ENCODE measurements around the gene NT5E. TPM values are rescaled to one million over a fixed set of nuclear protein-coding genes. Genes with fewer than 3 reads are reported as not detected.

NT5E gene
- total and polyA plus RNA-seq, 2 of the 13 experiments (the other 11 are each of a cell fraction or from before 2014, with no cell fraction given), result 9.5 to 33.0 TPM

GRCh38 chr6:85451565-85452306 lies 1.9 kb downstream of the NT5E start (continued):
- TF ChIP-seq CREB3 (CRISPR knock-in tag; IDR thresholded peaks at IDR 0.05) (no peak), ARID3A (IDR thresholded peaks at IDR 0.05; ENCODE audit: low read depth, low read length) (0 out of 2 replicates have a peak, but pooled peaks have one; percentile 37), ZNF737 (CRISPR knock-in tag; IDR thresholded peaks at IDR 0.05; ENCODE audit: borderline replicate concordance) (no peak), DPF2 (CRISPR knock-in tag; IDR thresholded peaks at IDR 0.05; ENCODE audit: borderline replicate concordance, low read depth) (peak; percentile 55; the same call in 1 of the 2 replicates), SIN3A (IDR thresholded peaks at IDR 0.05; ENCODE audit: borderline replicate concordance, low read depth, low read length) (peak; percentile 20; the same call in 1 of the 2 replicates), RBFOX2 (IDR thresholded peaks at IDR 0.05; ENCODE audit: low read depth, low read length) (peak; percentile 68), ZBTB20 (CRISPR knock-in tag; IDR thresholded peaks at IDR 0.05; ENCODE audit: borderline replicate concordance, low read depth) (0 out of 2 replicates have a peak, but pooled peaks have one; percentile 35), PITX1 (CRISPR knock-in tag; IDR thresholded peaks at IDR 0.05) (peak; percentile 20; the same call in 1 of the 2 replicates), ARID4A (CRISPR knock-in tag; IDR thresholded peaks at IDR 0.05; ENCODE audit: borderline replicate concordance) (peak; percentile 27; the same call in 1 of the 2 replicates), FOXK1 (CRISPR knock-in tag; IDR thresholded peaks at IDR 0.05; ENCODE audit: borderline replicate concordance, low read depth) (peak; percentile 16; the same call in 1 of the 2 replicates), KMT2B (CRISPR knock-in tag; IDR thresholded peaks at IDR 0.05) (0 out of 2 replicates have a peak, but pooled peaks have one; percentile 21), SOX13 (IDR thresholded peaks at IDR 0.05) (no peak), SOX13 (CRISPR knock-in tag; conservative IDR thresholded peaks at IDR 0.05 in 1 of 2, IDR thresholded peaks at IDR 0.05 in 1 of 2) (peak in 1 of 2 experiments; percentile 34; a peak in 1 of 4 replicates), RFXANK (CRISPR knock-in tag; IDR thresholded peaks at IDR 0.05) (0 out of 2 replicates have a peak, but pooled peaks have one; percentile 33), RFXAP (CRISPR knock-in tag; IDR thresholded peaks at IDR 0.05; ENCODE audit: borderline replicate concordance) (no peak), NR2F1 (CRISPR knock-in tag; IDR thresholded peaks at IDR 0.05) (0 out of 4 replicates have a peak, but pooled peaks of 1 of the 2 experiments have one; percentile 32), ZNF224 (CRISPR knock-in tag; IDR thresholded peaks at IDR 0.05) (0 out of 2 replicates have a peak, but pooled peaks have one; percentile 47), ZNF670 (CRISPR knock-in tag; IDR thresholded peaks at IDR 0.05; ENCODE audit: borderline replicate concordance) (0 out of 2 replicates have a peak, but pooled peaks have one; percentile 62)
- TF ChIP-seq, protein P1, sequence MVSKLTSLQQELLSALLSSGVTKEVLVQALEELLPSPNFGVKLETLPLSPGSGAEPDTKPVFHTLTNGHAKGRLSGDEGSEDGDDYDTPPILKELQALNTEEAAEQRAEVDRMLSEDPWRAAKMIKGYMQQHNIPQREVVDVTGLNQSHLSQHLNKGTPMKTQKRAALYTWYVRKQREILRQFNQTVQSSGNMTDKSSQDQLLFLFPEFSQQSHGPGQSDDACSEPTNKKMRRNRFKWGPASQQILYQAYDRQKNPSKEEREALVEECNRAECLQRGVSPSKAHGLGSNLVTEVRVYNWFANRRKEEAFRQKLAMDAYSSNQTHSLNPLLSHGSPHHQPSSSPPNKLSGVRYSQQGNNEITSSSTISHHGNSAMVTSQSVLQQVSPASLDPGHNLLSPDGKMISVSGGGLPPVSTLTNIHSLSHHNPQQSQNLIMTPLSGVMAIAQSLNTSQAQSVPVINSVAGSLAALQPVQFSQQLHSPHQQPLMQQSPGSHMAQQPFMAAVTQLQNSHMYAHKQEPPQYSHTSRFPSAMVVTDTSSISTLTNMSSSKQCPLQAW (CRISPR knock-in tag; IDR thresholded peaks at IDR 0.05), result peak; percentile 70

Measured in HepG2 (cell line).